Superior temporal gyrus (tissue), 1 donor: Measurements from ENCODE around the gene HYOU1.
"Not testable (repeated sequence)": the region's sequence is repeated elsewhere in the genome, so short reads cannot be mapped to it uniquely, and the experiment has no call there.

ENCODE experiments used
- DNase-seq: peaks from one replicate; pipeline ENCODE4 v3.0.0-alpha.2; 2016; ENCODE audit errors: extremely low spot score

The HYOU1 gene

GRCh38 chr11:119042927-119043326 lies 14.1 kb downstream of the HYOU1 start:
- no peak for DNase-seq

- DNase-seq, result no peak
Measured at GRCh38 chr11:119041821-119042514, 15.0 kb downstream of the HYOU1 start.

GRCh38 chr11:119039471-119039870 lies 17.5 kb downstream of the HYOU1 start:
- not testable (repeated sequence) for DNase-seq

GRCh38 chr11:119038884-119039283 lies 18.1 kb downstream of the HYOU1 start:
- no peak for DNase-seq

DNA sequence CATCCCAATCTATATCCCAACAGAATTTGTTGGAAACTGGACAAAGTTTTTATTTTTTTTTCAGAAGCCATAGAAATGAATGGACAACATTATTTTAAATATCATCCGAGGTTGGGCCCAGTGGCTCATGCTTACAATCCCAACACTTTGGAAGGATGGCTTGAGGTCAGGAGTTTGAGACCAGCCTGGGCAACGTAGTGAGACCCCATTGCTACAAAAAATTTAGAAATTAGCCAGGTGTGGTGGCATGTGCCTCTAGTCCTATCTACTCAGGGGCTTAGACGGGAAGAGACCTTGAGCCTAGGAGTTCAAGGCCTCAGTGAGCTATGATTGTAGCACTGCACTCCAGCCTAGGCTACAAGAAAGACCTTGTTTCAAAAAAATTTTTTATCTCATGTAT lies 22.2 kb downstream of the HYOU1 start:
- no peak for DNase-seq

GRCh38 chr11:119033421-119033820 lies 23.6 kb downstream of the HYOU1 start:
- DNase-seq, result not testable (repeated sequence)

- no peak for DNase-seq
Measured at GRCh38 chr11:119031912-119032280, 25.1 kb downstream of the HYOU1 start.

- peak; percentile 98 for DNase-seq
Measured at GRCh38 chr11:119030329-119031047, 26.5 kb downstream of the HYOU1 start, which contains the start of gene SLC37A4. TSS of gene SLC37A4 (minus strand) at chr11:119030877.

DNA sequence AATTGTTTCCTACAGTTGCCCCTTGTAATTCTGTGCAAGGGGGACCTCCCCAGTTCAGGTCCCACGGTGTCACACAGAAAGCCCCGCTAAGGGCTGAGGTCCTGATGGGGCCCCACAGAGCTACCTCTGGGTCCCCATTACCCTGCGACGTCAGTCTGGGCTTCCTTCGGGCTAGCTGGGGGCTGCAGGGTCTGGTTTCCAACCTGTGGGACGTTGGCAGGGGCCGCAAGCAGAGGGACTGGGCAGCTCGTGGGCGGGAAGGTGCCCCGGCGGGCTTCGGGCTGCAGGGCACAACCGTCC lies 27.0 kb downstream of the HYOU1 start:
- no peak for DNase-seq

GRCh38 chr11:119029340-119030028 lies 27.5 kb downstream of the HYOU1 start:
- peak; percentile 15 for DNase-seq

DNA sequence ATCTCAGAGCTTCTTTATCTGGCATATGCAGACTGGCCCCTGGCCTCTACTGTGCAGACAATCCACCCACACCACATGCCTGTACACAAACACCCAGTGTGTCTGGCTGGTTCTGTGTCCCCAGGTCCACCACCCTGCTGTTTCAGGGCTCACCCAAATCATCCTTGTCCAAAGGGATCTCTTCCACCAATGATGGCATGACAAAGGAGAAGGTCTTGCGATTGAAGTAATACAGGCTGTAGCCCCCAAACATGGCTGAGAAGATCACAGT lies 28.0 kb downstream of the HYOU1 start:
- DNase-seq, result no peak

- DNase-seq, result no peak
Measured at GRCh38 chr11:119028346-119029068, 28.5 kb downstream of the HYOU1 start.

DNA sequence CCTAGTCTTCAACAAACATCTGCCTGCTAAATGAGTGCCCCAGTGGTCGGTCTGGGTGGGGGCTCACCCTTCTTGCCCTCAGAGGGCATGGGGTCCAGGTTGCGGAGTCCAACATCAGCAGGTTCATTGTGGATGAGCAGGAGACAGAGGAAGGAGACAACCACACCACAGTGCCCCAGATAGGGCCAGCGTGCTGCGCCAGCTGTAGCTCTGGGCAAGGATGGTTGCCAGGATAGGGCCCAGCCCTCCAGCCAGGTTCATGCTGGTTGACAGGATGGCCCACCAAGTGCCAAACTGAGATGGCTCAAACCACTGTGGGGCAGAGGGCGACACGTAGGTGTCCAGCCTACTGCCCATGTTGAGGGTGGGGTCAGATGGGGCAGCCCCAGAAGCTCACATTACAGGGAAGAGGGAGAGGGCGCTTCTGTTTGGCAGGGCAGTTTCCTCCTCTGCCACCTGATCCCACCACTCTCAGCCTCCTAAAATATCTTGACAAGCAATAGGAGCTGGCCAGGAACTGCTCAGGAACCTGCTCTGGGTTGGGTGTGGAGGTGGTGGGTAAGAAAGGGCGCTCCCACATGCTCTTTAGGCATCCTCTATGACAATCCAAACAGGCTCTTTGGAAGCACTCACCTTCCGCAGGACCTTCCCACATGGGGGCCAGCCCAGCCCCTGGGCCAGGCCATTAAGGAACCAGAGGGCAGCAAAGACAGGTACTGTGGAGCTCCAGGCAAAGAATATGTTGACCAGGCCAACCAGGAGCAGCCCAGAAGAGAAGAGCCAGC lies 29.3 kb downstream of the HYOU1 start:
- DNase-seq, result no peak

GRCh38 chr11:119026970-119027369 lies 30.0 kb downstream of the HYOU1 start:
- DNase-seq, result no peak

DNA sequence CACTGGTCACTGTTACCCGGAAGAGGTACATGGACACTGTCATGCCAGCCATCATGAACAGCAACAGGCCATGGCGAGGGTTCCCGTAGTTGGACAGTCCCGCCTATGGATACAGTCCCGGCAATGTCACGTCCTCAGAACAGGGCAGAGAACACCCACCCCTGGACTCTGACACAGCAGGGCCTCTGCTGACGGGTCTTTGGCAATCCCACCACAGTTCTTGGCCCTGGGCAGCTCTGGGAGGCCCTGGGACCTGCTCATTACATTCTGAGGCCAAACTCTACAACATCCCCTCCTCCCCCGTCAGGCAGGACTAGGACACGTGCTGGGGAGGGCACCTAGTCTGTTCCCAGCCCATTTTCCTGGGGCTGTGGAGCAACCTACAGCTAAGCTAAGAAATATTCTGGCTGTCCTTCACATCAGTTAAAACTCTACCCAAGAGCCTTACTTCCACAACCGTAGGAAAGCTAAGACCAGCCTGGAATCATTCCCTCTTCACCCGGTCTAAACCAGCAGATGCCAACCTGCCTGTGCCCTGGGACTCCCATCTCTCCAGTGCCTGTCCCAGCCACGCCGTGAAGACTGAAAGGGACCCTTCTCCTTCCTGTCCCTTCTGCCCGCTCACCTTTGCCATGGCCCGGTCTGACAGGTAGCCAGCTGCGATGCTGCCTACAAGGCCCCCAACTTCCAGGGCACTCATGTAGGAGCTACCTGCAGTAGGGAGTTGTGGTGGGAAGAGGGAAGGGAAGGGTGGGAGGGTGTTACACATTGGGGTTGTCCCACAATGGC lies 30.8 kb downstream of the HYOU1 start:
- no peak for DNase-seq

DNA sequence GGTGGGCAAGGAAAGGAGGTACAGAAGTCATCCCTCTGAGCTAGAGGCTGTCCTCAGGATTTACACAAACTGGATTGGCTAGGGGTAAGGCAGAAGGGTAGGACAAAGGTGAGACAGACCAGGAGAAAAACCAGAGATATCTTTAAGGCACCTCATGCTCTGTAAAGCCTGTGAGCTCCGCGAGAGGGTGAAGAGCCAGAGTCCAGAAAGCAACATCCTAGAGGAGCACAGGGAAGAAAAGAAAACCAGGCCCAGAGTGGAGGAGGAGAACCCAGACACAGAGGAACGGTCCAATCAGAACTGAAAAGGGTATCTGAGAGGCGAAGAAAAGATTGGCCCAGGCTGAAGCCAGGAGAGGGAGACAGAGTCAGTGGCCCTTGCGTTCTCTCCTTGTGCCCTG lies 31.5 kb downstream of the HYOU1 start:
- DNase-seq, result no peak

DNA sequence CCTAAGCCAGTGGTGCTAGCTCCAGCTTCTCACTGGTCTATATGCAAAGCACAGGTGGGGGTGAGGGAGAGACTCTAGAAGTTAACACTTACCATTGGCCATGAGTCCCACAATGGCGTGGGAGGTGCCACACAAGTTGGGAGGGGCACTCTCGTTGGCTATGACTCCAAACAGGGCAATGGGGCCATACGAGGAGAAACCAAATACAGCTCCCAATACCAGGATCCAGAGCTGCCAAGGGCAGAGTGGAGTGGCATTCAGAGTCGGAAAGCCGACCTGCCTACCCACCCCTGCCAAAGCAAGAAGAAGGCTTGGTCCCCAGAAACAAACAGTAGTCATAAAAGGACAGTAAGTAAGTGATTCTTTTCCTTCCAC lies 31.9 kb downstream of the HYOU1 start:
- DNase-seq, result no peak

- DNase-seq, result no peak
Measured at GRCh38 chr11:119024430-119025098, 32.4 kb downstream of the HYOU1 start.

- no peak for DNase-seq
Measured at GRCh38 chr11:119023741-119024140, 33.3 kb downstream of the HYOU1 start.

DNA sequence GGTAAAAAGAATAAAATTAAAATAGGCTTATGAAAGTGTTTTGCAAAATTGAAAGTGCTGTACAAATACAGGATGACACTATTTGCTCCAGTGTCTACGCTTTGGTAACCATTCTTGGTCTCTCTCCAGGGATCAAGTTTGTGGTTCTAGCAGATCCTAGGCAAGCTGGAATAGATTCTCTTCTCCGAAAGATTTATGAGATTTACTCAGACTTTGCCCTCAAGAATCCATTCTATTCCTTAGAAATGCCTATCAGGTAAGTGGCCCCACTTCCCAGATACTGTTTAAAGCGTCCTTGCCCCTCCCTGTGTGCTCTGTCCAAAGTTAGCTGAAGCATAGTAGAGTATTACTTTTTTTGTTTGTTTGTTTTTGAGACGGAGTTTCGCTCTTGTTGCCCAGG lies 35.4 kb downstream of the HYOU1 start:
- DNase-seq, result no peak

GRCh38 chr11:119019996-119020395 lies 37.0 kb downstream of the HYOU1 start:
- no peak for DNase-seq
